ENCODE results near the gene ATP12A.

GRCh38 chr13:24724714-24725113 is 44.5 kb downstream of the ATP12A start:
- TF ChIP-seq CTCF (IDR thresholded peaks at IDR 0.05; ENCODE audit: control extremely low read depth in 1 of 3, insufficient read depth in 1 of 3, low read depth in 1 of 3, low read length in 3 of 3) = no peak
- no peak for TF ChIP-seq HDAC6 (IDR thresholded peaks at IDR 0.05; ENCODE audit: low read depth, low read length)
- TF ChIP-seq RAD21 (IDR thresholded peaks at IDR 0.05 in 1 of 2, conservative IDR thresholded peaks at IDR 0.05 in 1 of 2; ENCODE audit: low read depth in 2 of 2, low read length in 2 of 2) = no peak
- no peak for TF ChIP-seq FOSL1 (IDR thresholded peaks at IDR 0.05; ENCODE audit: insufficient read depth, low read depth, low read length)
- no peak for TF ChIP-seq SUZ12 (IDR thresholded peaks at IDR 0.05; ENCODE audit: low read length)
- TF ChIP-seq GABPA (IDR thresholded peaks at IDR 0.05; ENCODE audit: borderline replicate concordance, insufficient read depth, low read length) = no peak
- no peak for TF ChIP-seq TCF12 (IDR thresholded peaks at IDR 0.05; ENCODE audit: low read depth, low read length)
- no peak for TF ChIP-seq RBBP5 (IDR thresholded peaks at IDR 0.05; ENCODE audit: borderline replicate concordance, low read depth, low read length)
- no peak for TF ChIP-seq KDM1A (IDR thresholded peaks at IDR 0.05; ENCODE audit: borderline replicate concordance, low read length)
- no peak for TF ChIP-seq ZNF274 (IDR thresholded peaks at IDR 0.05; ENCODE audit: borderline replicate concordance, extremely low read depth, low read length)
- TF ChIP-seq CEBPB (IDR thresholded peaks at IDR 0.05; ENCODE audit: low read depth, low read length) = no peak

Data from H1 (cell line).